ENCODE results near the gene DRD2.

Gene DRD2

GRCh38 chr11:113481672-113482071 is 6.5 kb upstream of the DRD2 start:
- DNase-seq: no peak

GRCh38 chr11:113481226-113481625 is 6.0 kb upstream of the DRD2 start:
- DNase-seq: no peak

- DNase-seq: no peak
Measured at GRCh38 chr11:113477321-113477720, 2.1 kb upstream of the DRD2 start.

- DNase-seq: no peak
Measured at GRCh38 chr11:113476553-113476952, 1.4 kb upstream of the DRD2 start.

GRCh38 chr11:113474362-113475159 is 637 bp downstream of the DRD2 start:
- peak; percentile 58 for DNase-seq

GRCh38 chr11:113473983-113474361 is 1.2 kb downstream of the DRD2 start:
- no peak for DNase-seq

GRCh38 chr11:113472471-113472870 is 2.7 kb downstream of the DRD2 start:
- no peak for DNase-seq

GRCh38 chr11:113470233-113470632 is 5.0 kb downstream of the DRD2 start:
- no peak for DNase-seq

- DNase-seq: no peak
Measured at GRCh38 chr11:113468726-113469345, 6.4 kb downstream of the DRD2 start.

- DNase-seq: no peak
Measured at GRCh38 chr11:113467545-113467944, 7.7 kb downstream of the DRD2 start.

GRCh38 chr11:113465786-113466185 is 9.4 kb downstream of the DRD2 start:
- no peak for DNase-seq

- DNase-seq: no peak
Measured at GRCh38 chr11:113464416-113464815, 10.8 kb downstream of the DRD2 start.

- no peak for DNase-seq
Measured at GRCh38 chr11:113462830-113463229, 12.4 kb downstream of the DRD2 start.

- DNase-seq: no peak
Measured at GRCh38 chr11:113461639-113462038, 13.6 kb downstream of the DRD2 start.

- DNase-seq: no peak
Measured at GRCh38 chr11:113460469-113460868, 14.7 kb downstream of the DRD2 start.

GRCh38 chr11:113458189-113458588 is 17.0 kb downstream of the DRD2 start:
- no peak for DNase-seq

- no peak for DNase-seq
Measured at GRCh38 chr11:113457784-113458183, 17.4 kb downstream of the DRD2 start.

GRCh38 chr11:113454455-113454854 is 20.7 kb downstream of the DRD2 start:
- DNase-seq: no peak

GRCh38 chr11:113449743-113450142 is 25.5 kb downstream of the DRD2 start:
- DNase-seq: no peak

GRCh38 chr11:113448316-113448677 is 26.9 kb downstream of the DRD2 start:
- DNase-seq: no peak

- DNase-seq: no peak
Measured at GRCh38 chr11:113447621-113448315, 27.4 kb downstream of the DRD2 start.

- no peak for DNase-seq
Measured at GRCh38 chr11:113446938-113447337, 28.3 kb downstream of the DRD2 start.

- no peak for DNase-seq
Measured at GRCh38 chr11:113446112-113446511, 29.1 kb downstream of the DRD2 start.

GRCh38 chr11:113444502-113445123 is 30.6 kb downstream of the DRD2 start:
- DNase-seq: no peak

Data from suppressor macrophage treated with lipopolysaccharide for 4 hours (primary cell).